ENCODE results near the gene RYR3.
"Not testable (repeated sequence)": the region's sequence is repeated elsewhere in the genome, so short reads cannot be mapped to it uniquely, and the experiment has no call there.

The RYR3 gene

GRCh38 chr15:33524274-33524673 is 213.5 kb downstream of the RYR3 start:
- no peak for DNase-seq

DNA sequence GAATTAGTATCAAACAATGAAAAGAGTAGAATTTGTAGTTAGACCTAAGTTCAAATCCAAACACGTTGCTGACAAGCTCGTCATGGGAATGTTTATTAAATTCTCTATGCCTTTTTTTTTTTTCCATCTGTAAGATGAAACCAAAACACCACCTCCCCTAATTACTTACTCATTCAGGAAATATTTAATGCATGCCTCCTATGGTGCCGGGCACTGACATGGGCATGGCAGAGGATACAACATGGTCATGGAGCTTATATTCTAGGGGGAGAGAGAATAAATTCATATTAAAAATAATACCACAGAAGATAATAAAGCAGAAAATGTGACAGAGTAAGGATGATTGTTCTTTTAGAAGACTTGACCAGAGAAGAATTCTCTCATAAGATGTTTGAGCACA is 215.8 kb downstream of the RYR3 start:
- DNase-seq, result no peak

DNA sequence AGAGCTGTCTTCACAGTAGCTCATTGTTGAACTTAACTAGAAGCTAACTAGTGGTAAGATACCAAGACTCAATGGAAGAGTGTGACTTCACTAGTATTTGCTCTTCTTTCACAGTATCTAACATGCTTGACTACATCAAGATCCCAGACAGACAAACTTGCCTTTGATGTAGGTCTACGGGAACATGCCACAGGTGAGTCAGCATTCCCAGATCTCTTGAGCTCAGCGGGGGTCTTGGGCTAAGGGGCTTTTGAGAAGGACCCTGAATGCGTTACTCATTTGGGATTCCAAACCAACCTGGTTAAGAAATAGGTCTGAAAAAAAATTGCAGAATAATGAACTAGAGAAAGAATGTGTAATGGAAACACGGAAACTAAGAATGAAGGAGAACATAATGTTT is 222.4 kb downstream of the RYR3 start:
- no peak for DNase-seq

DNA sequence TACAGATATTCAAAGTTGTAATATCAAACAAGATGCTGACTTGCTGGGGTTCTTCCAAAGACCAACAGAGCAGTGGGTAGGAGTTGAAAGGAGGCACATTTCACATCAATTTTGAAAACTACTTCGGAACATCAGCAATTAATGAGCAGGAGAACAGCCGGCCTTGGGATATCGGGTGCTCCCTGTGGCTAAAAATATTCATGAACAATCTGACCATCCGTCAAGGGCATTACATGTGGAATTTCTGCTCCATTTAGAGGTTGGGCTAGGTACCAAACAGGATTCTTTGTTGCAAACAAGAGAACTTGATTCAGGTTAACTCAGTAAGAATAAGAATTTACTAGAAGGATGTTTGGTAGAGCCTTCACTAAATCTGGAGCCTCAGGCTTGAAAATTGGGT is 223.9 kb downstream of the RYR3 start:
- DNase-seq, result no peak

- DNase-seq, result no peak
Observed at GRCh38 chr15:33535135-33535534, 224.4 kb downstream of the RYR3 start.

- no peak for DNase-seq
Observed at GRCh38 chr15:33539825-33540573, 229.2 kb downstream of the RYR3 start.

GRCh38 chr15:33543957-33544356 is 233.2 kb downstream of the RYR3 start:
- no peak for DNase-seq

DNA sequence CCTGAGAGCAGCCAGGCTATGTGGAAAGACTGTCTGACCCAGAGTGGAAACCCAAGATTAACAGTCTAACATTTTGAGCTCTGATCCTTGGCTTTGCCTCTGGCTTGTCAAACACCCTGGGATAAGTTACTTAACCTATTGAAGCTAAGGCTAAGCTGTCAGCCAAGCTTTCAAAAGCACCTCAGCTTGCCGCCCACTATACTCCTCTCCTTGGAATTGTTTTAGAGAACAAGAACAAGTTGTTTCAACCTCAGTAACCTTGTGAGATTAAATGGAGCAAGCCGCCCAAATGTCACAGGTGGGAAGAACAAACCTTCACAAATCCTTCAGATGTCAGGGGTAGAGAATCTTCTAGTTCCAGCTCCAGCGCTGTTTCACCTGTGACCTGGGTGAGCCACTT is 235.1 kb downstream of the RYR3 start:
- no peak for DNase-seq

DNA sequence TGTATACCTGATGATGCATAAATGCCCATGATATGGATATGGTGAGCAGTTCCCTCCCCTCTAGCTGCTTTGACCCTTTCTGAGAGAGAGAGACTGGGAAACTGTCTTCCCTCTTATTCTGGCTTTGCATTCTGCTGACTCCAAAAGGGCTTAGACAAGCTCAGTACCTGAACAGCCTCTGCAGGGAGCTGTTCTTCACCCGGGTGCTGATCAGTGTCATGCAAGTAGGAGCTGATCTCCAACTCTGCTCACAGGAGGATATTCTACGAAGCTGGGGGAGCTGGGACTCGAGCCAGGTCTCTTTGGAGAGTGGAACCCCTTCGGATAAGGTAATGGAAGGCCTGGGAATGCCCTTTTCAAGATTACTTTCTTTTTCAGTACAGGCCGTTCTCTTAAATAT is 237.1 kb downstream of the RYR3 start:
- no peak for DNase-seq

DNA sequence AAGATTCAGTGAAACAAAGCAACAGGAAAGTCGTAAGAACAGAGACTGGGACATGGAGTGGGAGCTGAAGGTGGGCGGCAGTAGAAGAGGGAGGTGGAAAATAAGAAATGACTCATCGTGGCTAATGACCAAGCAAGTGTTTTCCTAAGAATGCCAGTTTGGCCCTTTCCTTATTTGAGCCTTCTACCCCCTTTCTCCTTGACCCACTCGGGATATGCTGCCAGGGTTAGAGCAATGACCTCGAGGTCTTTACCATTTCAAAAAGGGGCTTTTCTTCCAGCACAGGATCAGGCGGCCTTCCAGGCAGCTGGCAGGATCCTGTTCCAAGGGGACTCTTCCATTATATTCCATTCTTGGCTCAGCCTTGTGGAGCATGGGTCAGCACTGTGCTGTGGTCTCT is 241.1 kb downstream of the RYR3 start:
- no peak for DNase-seq

- DNase-seq, result no peak
Observed at GRCh38 chr15:33553157-33553556, 242.4 kb downstream of the RYR3 start.

GRCh38 chr15:33559207-33559890 is 248.6 kb downstream of the RYR3 start:
- DNase-seq, result no peak

DNA sequence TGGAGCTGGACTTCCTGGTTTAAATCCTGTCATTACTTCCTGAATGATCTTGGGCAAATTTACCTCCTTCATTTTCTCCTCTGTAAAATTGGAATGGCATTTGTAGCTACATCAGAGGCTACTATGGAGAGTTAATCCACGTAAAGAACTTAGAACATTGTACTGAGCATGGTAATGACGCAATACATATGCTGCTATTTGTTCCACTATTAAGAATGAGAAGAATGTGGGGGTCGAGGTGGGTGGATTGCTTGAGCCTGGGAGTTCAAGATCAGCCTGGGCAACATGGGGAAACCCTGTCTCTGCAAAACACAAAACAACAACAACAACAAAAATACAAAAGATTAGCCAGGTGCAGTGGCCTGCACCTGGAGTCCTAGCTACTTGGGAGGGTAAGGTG is 250.6 kb downstream of the RYR3 start:
- DNase-seq, result no peak

GRCh38 chr15:33561967-33562366 is 251.2 kb downstream of the RYR3 start:
- no peak for DNase-seq

DNA sequence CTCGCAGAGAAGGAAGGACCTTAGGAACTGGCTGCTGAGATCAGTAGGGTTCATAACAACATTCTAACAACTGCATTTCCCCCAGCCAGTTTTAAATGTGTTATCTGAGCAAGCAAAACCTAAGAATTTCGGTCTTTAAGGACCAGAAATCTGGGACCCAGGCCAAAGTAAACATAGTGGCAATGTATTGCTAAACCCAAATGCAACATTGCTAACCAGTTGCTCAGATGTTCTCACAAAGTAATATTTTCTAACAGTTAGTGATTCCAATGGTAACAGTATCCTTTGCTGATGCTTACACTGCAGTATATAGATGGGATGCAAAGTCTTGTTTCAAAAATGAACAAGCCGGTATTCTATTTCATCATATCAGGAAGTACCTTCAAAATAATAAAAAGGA is 254.3 kb downstream of the RYR3 start:
- DNase-seq, result no peak

GRCh38 chr15:33567652-33568051 is 256.9 kb downstream of the RYR3 start:
- DNase-seq, result no peak

GRCh38 chr15:33569036-33569435 is 258.3 kb downstream of the RYR3 start:
- DNase-seq, result no peak

DNA sequence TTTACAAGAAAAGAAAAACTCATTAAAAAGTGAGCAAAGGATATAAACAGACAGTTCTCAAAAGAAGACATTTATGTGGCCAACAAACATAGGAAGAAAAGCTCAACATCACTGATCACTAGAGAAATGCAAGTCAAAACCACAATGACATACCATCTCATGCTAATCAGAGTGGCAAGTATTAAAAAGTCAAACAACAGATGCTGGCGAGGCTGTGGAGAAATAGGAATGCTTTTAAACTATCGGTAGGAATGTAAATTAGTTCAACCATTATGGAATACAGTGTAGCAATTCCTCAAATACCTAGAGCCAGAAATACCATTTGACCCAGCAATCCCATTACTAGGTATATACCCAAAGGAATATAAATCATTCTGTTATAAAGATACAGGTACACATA is 267.1 kb downstream of the RYR3 start:
- not testable (repeated sequence) for DNase-seq

DNA sequence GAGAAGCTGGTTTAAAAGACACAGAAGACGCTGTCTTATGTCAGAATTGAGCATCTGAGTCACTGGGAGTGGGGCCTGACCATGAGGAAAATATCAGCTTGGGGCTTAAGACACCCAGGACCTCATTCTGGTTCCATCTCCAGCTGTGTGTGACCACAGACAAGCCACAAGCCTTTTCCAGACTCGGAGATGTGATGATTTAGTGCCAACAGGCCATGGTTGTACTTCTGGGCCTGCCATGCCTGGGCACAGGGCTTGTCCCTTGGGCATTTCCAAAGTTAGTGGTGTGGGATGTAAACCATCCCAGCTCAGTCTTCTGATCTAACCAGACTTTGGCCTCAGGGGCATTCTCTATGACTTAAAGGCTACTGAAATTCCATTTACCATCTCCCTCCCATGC is 269.8 kb downstream of the RYR3 start:
- DNase-seq, result no peak

- no peak for DNase-seq
Observed at GRCh38 chr15:33581032-33581431, 270.3 kb downstream of the RYR3 start.

GRCh38 chr15:33584797-33585196 is 274.0 kb downstream of the RYR3 start:
- no peak for DNase-seq

GRCh38 chr15:33586786-33587697 is 276.3 kb downstream of the RYR3 start:
- no peak for DNase-seq

DNA sequence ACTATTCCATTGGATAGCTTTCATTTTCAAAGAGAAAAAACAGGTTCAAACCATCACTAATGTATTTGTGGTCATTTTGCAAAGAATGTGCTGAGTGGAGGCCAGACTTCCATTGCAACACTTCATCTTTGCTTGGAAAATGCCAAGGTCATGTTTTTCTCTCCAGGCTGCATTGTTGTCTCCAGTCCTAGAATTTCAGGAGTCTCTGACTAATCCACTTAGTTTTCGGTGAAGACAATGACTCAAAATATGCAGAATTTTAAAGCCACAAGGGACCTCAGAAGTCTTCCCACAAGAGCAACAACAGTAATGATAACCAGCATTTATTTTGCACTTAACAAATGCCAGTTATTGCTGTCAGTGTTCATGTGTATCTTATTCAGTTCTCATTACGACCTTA is 277.0 kb downstream of the RYR3 start:
- DNase-seq, result no peak

- no peak for DNase-seq
Observed at GRCh38 chr15:33592864-33593263, 282.1 kb downstream of the RYR3 start.

All from activated naive CD4-positive, alpha-beta T cell treated with Interleukin-2 at 50 U/mL for 16 hours (primary cell).